Measurements from ENCODE around the gene ST8SIA6.
"Not testable (repeated sequence)": the region's sequence is repeated elsewhere in the genome, so short reads cannot be mapped to it uniquely, and the experiment has no call there.

The ST8SIA6 gene

GRCh38 chr10:17425584-17426262, 28.7 kb downstream of the ST8SIA6 start:
- DNase-seq, result no peak

- DNase-seq, result no peak
Observed at GRCh38 chr10:17423632-17424186, 30.7 kb downstream of the ST8SIA6 start.

- no peak for DNase-seq
Observed at GRCh38 chr10:17422931-17423330, 31.5 kb downstream of the ST8SIA6 start.

DNA sequence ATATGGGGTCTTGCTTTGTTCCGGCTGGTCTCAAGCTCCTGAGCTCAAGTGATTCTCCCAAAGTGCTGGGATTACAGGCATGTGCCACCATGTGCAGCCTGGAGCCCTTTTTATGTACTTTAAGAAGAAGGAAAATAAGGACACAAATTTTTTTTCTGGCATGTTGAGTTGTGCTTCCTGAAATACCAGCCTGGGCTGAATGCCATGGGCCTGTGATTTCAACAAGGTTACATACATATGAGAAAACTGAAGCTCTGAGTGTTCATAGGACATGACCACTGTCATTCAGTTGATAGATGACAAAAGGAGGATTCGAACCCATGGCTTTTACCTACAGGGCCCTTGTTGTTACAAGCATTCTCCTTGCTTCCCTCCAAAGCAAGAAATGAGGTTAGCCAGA, 36.1 kb downstream of the ST8SIA6 start:
- no peak for DNase-seq

GRCh38 chr10:17416442-17417211, 37.8 kb downstream of the ST8SIA6 start:
- no peak for DNase-seq

DNA sequence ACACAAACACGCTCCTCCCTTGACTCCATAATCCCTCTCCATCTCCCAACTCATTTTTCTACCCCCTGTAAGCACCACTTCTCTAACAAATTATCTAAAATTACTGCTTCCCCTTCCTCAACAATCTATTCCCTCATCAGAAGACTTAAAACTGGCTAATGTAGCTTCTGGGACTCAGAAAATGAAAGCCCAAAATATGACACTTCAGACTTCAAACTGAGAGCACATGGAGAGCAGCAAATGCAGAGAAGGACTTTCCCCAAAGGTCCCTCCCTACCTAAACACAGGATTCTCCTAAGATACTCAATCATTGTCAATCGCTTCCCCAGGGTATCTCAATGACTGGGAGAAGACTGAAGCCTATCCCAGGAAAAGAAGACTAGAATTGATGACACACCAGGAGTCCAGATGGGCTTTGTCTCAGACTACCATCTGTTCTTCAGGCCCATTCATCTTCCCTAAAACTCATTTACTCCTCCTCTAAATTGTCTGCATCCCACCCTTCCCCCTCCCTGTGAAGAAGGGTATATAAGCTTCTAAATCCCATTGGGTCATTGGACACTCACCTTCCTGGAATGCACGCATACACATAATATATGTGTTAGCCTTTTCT, 39.2 kb downstream of the ST8SIA6 start:
- no peak for DNase-seq

DNA sequence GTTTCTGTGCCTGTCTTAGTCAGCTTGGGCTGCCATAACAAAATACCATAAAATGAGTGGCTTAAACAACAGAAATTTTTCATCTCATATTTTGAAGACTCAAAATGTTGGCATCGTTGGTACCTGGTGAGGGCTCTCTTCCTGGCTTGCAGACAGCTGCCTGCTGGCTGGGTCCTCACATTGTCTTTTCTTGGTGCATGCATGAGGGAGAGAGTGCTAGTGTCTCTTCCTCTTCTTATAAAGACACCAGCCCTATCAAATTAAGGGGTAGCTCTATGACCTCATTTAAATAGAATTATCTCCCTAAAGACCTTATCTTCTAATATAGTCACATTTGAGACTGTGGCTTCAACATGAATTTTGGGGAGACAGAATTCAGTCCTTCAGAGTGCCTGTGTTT, 39.9 kb downstream of the ST8SIA6 start:
- no peak for DNase-seq

DNA sequence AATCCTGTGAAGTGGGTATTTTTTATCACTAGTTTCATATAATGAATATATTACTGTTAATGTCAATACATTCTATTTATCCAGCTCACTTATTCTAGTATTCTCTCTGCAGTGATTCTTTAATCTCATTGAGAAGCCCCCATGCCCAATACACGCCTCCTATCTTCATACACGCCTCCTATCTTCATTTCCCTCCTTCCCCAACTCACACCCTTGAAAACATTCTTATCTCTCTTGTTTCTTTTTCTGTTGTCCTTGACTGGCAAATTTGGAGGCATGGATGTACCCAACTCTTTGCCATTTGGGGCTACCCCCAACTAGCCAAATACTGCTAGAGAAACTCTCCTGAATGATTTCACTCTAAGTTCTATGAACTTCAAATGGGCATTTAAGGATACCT, 40.5 kb downstream of the ST8SIA6 start:
- no peak for DNase-seq

- peak in 1 of 2 experiments; percentile 4 for DNase-seq
Observed at GRCh38 chr10:17412323-17412722, 42.1 kb downstream of the ST8SIA6 start.

- no peak for DNase-seq
Observed at GRCh38 chr10:17410907-17411306, 43.5 kb downstream of the ST8SIA6 start.

DNA sequence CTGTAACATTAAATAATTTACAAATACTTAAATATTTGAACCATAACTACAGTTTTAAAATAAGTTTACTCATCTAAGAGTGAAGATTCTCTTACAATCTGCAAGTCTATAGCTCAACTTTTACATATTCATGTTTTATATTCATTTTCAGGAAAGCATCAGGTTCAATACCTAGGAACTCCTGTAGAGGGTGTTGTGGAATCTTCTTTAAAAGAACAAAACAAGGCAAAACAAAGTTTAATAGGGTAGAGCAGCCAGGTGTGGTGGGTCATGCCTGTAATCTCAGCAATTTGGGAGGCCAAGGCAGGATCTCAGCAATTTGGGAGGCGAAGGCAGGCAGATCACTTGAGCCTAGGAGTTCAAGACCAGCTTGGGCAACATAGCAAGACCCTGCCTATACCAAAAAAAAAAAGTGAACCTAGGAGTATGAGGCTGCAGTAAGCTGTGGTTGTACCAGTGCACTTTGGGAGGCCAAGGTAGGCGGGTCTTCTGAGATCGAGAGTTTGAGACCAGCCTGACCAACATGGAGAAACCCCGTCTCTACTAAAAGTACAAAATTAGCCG, 45.1 kb downstream of the ST8SIA6 start:
- DNase-seq, result no peak

- no peak for DNase-seq
Observed at GRCh38 chr10:17407047-17407446, 47.3 kb downstream of the ST8SIA6 start.

DNA sequence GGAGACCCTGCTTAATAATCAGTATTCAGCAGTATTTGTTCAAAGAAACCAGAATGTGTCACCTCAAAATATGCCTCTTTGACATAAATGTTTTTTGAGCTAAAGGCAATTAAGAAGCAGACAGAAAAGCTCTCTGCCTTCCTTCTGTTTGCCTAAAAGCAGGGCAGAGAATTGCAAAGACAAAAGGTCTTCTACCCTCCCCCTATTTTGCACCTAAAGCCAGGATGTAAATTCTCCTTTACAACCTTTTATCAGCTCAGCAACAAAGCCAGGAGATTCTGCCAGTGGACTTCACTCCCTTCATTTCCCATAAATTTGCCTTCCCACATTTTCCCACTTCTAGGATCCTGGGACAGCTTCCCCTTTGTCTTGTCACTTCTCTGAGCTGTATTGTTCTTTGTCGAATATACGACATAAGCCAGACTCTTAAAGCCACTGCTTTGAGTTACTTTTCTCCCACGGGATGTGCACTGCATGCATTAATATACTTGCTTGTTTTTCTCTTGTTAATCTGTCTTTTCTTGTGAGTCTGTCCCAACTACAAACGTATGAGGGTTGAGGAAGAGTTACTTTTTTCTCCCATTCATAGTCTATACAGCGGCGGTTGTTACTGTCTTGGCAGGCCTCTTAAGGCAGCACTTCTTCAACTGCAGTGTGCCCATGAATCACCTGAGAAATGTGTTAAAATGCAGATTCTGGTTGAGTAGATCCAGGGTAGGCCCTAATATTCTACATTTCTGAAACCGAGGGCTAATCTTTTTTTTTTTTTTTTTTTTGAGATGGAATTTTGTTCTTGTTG, 48.2 kb downstream of the ST8SIA6 start:
- no peak for DNase-seq

DNA sequence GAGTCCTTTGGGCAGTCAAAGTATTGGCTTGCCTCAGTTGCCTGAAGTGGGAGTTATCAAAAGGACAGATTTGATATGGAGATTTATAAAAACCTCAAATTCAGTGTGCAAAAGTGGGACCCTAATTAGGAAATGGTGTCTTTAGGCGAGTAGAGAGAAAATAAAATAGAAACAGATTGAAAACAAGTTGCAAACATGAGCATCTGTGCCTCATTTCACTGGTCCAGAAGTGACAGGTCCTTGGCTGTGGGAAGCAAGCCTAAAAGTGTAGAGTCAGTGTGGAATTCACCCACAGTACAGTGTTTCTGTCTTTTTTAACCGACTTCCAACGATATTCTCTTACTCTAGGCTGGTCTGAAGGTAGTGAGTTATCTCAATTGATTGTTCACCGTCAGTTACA, 51.2 kb downstream of the ST8SIA6 start:
- DNase-seq, result no peak

- not testable (repeated sequence) for DNase-seq
Observed at GRCh38 chr10:17402040-17402439, 52.4 kb downstream of the ST8SIA6 start.

DNA sequence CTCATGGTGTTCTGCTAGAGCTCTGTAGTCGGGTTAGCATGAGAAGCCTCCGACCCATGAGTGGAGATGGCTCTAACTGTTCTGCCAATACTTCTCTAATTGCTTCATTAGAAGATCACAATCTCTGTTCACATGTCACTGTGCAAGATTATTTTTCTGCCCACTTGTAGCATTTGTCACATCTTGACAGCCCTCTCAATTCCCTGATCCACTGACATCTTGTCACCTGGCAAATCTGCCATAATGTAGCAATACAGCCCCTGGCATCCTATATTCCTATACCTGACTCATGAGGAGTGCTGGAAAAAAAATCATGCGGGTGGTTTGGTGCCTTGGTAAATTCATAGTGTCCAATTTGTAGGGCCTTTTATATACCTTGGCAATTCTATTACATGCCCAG, 58.4 kb downstream of the ST8SIA6 start:
- no peak for DNase-seq

DNA sequence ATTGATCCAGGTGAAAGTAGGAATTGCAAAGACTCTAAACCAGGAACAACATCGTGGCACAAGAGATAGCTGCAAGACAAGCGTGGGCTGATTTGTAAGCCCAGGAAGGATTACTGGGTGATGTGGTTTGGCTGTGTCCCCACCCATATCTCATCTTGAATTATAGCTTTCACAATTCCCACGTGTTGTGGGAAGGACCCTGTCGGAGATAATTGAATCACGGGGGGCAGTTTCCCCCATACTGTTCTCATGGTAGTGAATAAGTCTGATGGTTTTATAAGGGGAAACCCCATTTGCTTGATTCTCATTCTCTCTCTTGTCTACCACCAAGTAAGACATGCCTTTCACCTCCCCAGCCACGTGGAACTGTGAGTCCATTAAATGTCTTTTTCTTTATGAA, 59.5 kb downstream of the ST8SIA6 start:
- DNase-seq, result no peak

DNA sequence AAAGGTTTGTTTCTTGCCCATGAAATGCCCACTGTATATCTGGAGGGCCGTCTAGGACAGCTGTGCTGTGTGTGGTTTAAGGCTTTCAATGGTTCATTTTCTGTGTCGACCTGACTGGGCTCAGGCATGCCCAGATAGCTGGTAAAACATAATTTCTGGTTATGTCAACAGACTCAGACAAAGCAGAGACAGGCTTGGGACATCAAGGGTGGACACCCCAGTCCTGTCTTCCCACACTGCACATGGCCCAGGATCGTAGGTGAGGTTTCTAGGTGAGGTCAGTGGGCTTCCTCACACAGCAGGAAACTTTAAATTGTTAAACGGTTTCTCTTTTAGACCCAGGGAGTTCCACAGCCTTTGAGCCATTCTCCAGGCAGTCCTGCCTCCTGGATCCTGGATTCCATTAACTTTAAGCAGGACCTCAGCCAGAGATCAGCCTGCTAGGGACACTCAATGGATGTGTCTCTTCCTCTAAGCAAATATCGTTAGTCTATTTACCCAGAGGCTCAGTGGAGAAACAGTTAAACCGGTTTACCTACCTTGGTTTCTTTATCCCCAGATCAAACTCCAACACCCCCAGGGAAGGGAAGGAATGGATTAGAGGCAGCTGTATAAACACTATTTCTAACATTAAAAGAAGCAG, 66.4 kb downstream of the ST8SIA6 start:
- DNase-seq, result peak; percentile 29 to 34

GRCh38 chr10:17386616-17387075, 67.7 kb downstream of the ST8SIA6 start:
- DNase-seq, result peak; percentile 88 to 93

GRCh38 chr10:17386021-17386420, 68.4 kb downstream of the ST8SIA6 start:
- no peak for DNase-seq

DNA sequence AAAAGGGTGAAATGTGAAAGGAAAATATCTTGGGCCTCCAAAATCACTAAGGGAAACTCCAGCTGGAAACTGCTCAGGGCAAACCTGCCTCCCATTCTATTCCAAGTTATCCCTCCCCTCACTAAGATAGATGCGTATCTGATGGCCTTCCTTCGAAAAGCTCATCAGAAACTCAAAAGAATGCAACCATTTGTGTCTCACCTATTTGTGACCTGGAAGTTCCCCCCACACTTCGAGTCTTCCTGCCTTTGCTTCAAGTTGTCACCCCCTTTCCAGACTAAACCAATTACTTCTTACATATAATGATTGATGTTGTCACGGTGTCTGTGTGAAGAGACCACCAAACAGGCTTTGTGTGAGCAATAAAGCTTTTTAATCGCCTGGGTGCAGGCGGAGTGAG, 69.3 kb downstream of the ST8SIA6 start:
- no peak for DNase-seq
